Measurements from ENCODE around the gene MROH9.

MROH9 gene

GRCh38 chr1:171037626-171038025 lies 102.3 kb downstream of the MROH9 start:
- Histone ChIP-seq H3K79me2 (ENCODE audit: insufficient read depth, low read length) (no peaks in the 10 kb centered on the region), H3K27me3 (ENCODE audit: insufficient read depth, low read length, poor library complexity) (no peaks in the 10 kb centered on the region), H2AFZ (ENCODE audit: low read depth, low read length) (no peak overlapping the region), H3K4me1 (ENCODE audit: insufficient read depth, low read length) (no peaks in the 10 kb centered on the region), H3K27ac (ENCODE audit: low read length) (no peak overlapping the region), H3K36me3 (ENCODE audit: insufficient read depth, low read length) (no peaks in the 10 kb centered on the region), H3K4me3 (ENCODE audit: low read depth in 1 of 2, low read length in 2 of 2) (no peak overlapping the region), H4K20me1 (ENCODE audit: insufficient read depth, low read length) (no peaks in the 10 kb centered on the region), H3K4me2 (ENCODE audit: insufficient read depth, low read length) (no peak overlapping the region), H3K9me3 (ENCODE audit: insufficient read depth, low read length, severe bottlenecking) (no peaks in the 10 kb centered on the region), H3K9ac (ENCODE audit: low read depth, low read length) (no peak overlapping the region)
- TF ChIP-seq EZH2 (IDR thresholded peaks at IDR 0.05; ENCODE audit: borderline replicate concordance, low read depth, low read length, severe bottlenecking): no peak
- TF ChIP-seq, protein P1, sequence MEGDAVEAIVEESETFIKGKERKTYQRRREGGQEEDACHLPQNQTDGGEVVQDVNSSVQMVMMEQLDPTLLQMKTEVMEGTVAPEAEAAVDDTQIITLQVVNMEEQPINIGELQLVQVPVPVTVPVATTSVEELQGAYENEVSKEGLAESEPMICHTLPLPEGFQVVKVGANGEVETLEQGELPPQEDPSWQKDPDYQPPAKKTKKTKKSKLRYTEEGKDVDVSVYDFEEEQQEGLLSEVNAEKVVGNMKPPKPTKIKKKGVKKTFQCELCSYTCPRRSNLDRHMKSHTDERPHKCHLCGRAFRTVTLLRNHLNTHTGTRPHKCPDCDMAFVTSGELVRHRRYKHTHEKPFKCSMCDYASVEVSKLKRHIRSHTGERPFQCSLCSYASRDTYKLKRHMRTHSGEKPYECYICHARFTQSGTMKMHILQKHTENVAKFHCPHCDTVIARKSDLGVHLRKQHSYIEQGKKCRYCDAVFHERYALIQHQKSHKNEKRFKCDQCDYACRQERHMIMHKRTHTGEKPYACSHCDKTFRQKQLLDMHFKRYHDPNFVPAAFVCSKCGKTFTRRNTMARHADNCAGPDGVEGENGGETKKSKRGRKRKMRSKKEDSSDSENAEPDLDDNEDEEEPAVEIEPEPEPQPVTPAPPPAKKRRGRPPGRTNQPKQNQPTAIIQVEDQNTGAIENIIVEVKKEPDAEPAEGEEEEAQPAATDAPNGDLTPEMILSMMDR (IDR thresholded peaks at IDR 0.05; ENCODE audit: borderline replicate concordance, extremely low read depth, low read length, poor library complexity, severe bottlenecking): no peak
- ATAC-seq (ENCODE audit: insufficient read depth, low read depth): no peak
- DNase-seq: no peak

DNA sequence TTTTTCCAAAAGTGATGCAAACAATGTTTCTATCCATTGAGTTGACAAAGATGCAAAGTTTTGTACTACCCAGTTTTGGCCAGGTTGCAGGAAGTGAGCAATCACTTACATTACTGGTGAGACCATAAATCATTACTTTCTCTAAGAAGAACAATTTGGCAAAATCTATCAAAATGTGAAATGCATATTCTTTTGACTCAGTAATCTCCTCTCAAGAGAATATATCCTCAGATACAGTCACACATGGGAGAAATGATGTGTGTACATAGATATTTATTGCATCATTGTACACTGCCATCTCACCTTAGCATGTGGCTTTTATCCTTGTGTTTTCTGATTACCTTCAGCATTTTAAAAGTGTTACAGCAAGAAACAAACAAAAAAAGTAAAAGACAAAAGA lies 103.0 kb downstream of the MROH9 start:
- no peak overlapping the region for H3K4me2 ChIP-seq (ENCODE audit: insufficient read depth, low read length)
- H2AFZ ChIP-seq (ENCODE audit: low read depth, low read length): no peak overlapping the region
- no peak overlapping the region for H3K27ac ChIP-seq (ENCODE audit: low read length)
- no peak overlapping the region for H3K4me3 ChIP-seq (ENCODE audit: low read depth in 1 of 2, low read length in 2 of 2)
- no peaks in the 10 kb centered on the region for H3K27me3 ChIP-seq (ENCODE audit: insufficient read depth, low read length, poor library complexity)
- H3K79me2 ChIP-seq (ENCODE audit: insufficient read depth, low read length): no peaks in the 10 kb centered on the region
- no peak for DNase-seq
- TF ChIP-seq, protein P1 (IDR thresholded peaks at IDR 0.05; ENCODE audit: borderline replicate concordance, extremely low read depth, low read length, poor library complexity, severe bottlenecking): no peak
- no peak for TF ChIP-seq EZH2 (IDR thresholded peaks at IDR 0.05; ENCODE audit: borderline replicate concordance, low read depth, low read length, severe bottlenecking)
- no peak for ATAC-seq (ENCODE audit: insufficient read depth, low read depth)
- H3K9ac ChIP-seq (ENCODE audit: low read depth, low read length): no peak overlapping the region
- no peaks in the 10 kb centered on the region for H4K20me1 ChIP-seq (ENCODE audit: insufficient read depth, low read length)
- H3K9me3 ChIP-seq (ENCODE audit: insufficient read depth, low read length, severe bottlenecking): no peaks in the 10 kb centered on the region
- H3K4me1 ChIP-seq (ENCODE audit: insufficient read depth, low read length): no peaks in the 10 kb centered on the region
- H3K36me3 ChIP-seq (ENCODE audit: insufficient read depth, low read length): no peaks in the 10 kb centered on the region

DNA sequence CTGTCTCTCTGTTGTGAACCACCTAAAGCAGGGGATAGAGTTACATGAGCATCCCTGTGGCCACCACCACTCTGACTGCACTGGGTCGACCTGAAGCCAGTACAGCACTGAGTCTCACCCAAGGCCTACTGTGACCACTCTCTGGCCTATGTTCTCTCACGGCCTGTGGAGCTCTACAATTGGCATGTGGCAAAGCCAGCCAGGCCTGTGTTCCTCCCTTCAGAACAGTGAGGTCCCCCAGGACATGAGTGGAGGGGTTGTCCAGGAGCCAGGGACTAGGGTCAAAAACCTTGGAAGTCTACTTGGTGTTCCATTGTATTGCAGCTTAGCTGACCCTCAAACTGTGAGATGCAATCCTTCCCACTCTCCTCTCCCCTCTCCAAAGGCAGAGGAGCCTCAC lies 112.7 kb downstream of the MROH9 start:
- Histone ChIP-seq H3K27ac (ENCODE audit: low read length) (no peak overlapping the region), H3K27me3 (ENCODE audit: insufficient read depth, low read length, poor library complexity) (no peaks in the 10 kb centered on the region), H3K79me2 (ENCODE audit: insufficient read depth, low read length) (no peaks in the 10 kb centered on the region), H3K4me3 (ENCODE audit: low read depth in 1 of 2, low read length in 2 of 2) (no peak overlapping the region), H2AFZ (ENCODE audit: low read depth, low read length) (no peak overlapping the region), H3K36me3 (ENCODE audit: insufficient read depth, low read length) (no peaks in the 10 kb centered on the region), H3K9ac (ENCODE audit: low read depth, low read length) (no peak overlapping the region), H3K9me3 (ENCODE audit: insufficient read depth, low read length, severe bottlenecking) (peaks cover 2% of the 10 kb centered on the region), H4K20me1 (ENCODE audit: insufficient read depth, low read length) (no peaks in the 10 kb centered on the region), H3K4me2 (ENCODE audit: insufficient read depth, low read length) (no peak overlapping the region), H3K4me1 (ENCODE audit: insufficient read depth, low read length) (no peaks in the 10 kb centered on the region)
- DNase-seq: no peak
- ATAC-seq (ENCODE audit: insufficient read depth, low read depth): no peak
- TF ChIP-seq, protein P1 (IDR thresholded peaks at IDR 0.05; ENCODE audit: borderline replicate concordance, extremely low read depth, low read length, poor library complexity, severe bottlenecking): no peak
- TF ChIP-seq EZH2 (IDR thresholded peaks at IDR 0.05; ENCODE audit: borderline replicate concordance, low read depth, low read length, severe bottlenecking): no peak

DNA sequence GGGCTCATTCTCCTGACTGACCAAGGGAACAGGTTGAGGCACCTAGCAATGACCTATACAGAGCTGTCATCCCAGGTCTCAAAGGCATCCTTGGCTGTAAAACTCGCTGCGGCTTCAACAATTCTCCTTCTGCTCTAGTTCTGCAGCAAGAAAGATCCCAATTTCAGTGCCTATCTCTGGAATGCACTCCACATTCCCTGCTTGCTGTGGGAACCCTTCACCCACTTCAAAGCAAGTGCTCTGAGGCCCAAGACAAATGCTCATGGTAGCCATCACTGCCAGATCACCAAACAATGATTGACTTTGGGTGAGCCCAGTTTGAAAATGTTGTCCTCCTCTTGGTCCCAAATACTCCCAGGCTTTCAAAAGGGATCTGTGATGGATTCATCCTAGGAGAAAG lies 117.6 kb downstream of the MROH9 start:
- Histone ChIP-seq H3K4me3 (ENCODE audit: low read depth in 1 of 2, low read length in 2 of 2) (no peak overlapping the region), H3K27me3 (ENCODE audit: insufficient read depth, low read length, poor library complexity) (no peaks in the 10 kb centered on the region), H4K20me1 (ENCODE audit: insufficient read depth, low read length) (no peaks in the 10 kb centered on the region), H3K9ac (ENCODE audit: low read depth, low read length) (no peak overlapping the region), H3K4me1 (ENCODE audit: insufficient read depth, low read length) (no peaks in the 10 kb centered on the region), H3K27ac (ENCODE audit: low read length) (no peak overlapping the region), H3K36me3 (ENCODE audit: insufficient read depth, low read length) (no peaks in the 10 kb centered on the region), H2AFZ (ENCODE audit: low read depth, low read length) (no peak overlapping the region), H3K79me2 (ENCODE audit: insufficient read depth, low read length) (no peaks in the 10 kb centered on the region), H3K4me2 (ENCODE audit: insufficient read depth, low read length) (no peak overlapping the region), H3K9me3 (ENCODE audit: insufficient read depth, low read length, severe bottlenecking) (no peaks in the 10 kb centered on the region)
- DNase-seq: no peak
- no peak for ATAC-seq (ENCODE audit: insufficient read depth, low read depth)
- TF ChIP-seq, protein P1 (IDR thresholded peaks at IDR 0.05; ENCODE audit: borderline replicate concordance, extremely low read depth, low read length, poor library complexity, severe bottlenecking): no peak
- TF ChIP-seq EZH2 (IDR thresholded peaks at IDR 0.05; ENCODE audit: borderline replicate concordance, low read depth, low read length, severe bottlenecking): no peak

Measured in DND-41 (cell line).